MM.1S (cell line): ENCODE results near the gene NALCN.

Experiments used
- DNase-seq: peaks from one replicate; pipeline ENCODE4 v3.0.0-alpha.2; 2015
- H2AFZ ChIP-seq: fragments of 300-600 bp; sonication (generic); 2 replicates; pipeline ENCODE4 v1.6.0; 2016; ENCODE audit warnings: antibody characterized with exemption, low read length
- H3F3A ChIP-seq: fragments of 300-600 bp; sonication (generic); 2 replicates; pipeline ENCODE4 v1.6.1; 2016; ENCODE audit warnings: mild to moderate bottlenecking, antibody characterized with exemption, low read length, moderate library complexity, mixed read lengths; ENCODE audit not compliant: insufficient read depth
- H3K27ac ChIP-seq: fragments of 300-600 bp; sonication (generic); 2 replicates; pipeline ENCODE4 v1.5.1; 2016; ENCODE audit warnings: mild to moderate bottlenecking, low read length
- H3K27me3 ChIP-seq: fragments of 300-600 bp; sonication (generic); replicated peaks from 2 replicates; pipeline ENCODE4 v1.6.0; 2016; ENCODE audit warnings: low read length; ENCODE audit not compliant: insufficient read depth
- H3K36me3 ChIP-seq: fragments of 300-600 bp; sonication (generic); replicated peaks from 2 replicates; pipeline ENCODE4 v1.6.1; 2016; ENCODE audit warnings: mild to moderate bottlenecking, low read length, mixed read lengths; ENCODE audit not compliant: insufficient read depth
- H3K4me1 ChIP-seq: fragments of 300-600 bp; sonication (generic); 2 replicates; pipeline ENCODE4 v1.6.1; 2016; ENCODE audit warnings: low read length, mixed read lengths
- H3K4me2 ChIP-seq: fragments of 300-600 bp; sonication (generic); 2 replicates; pipeline ENCODE4 v1.6.0; 2016; ENCODE audit warnings: low read depth, low read length
- H3K4me3 ChIP-seq: fragments of 300-600 bp; sonication (generic); 2 replicates; pipeline ENCODE4 v1.5.1; 2016; ENCODE audit warnings: low read length, mixed read lengths
- H3K79me2 ChIP-seq: fragments of 300-600 bp; sonication (generic); 2 replicates; pipeline ENCODE4 v1.6.1; 2016; ENCODE audit warnings: mixed run types, low read length, mixed read lengths
- H3K9ac ChIP-seq: fragments of 300-600 bp; sonication (generic); 2 replicates; pipeline ENCODE4 v1.6.1; 2016; ENCODE audit warnings: low read length, mixed read lengths
- H3K9me2 ChIP-seq: fragments of 300-600 bp; sonication (generic); replicated peaks from 2 replicates; pipeline ENCODE4 v1.6.1; 2016; ENCODE audit warnings: mild to moderate bottlenecking, low read length, mixed read lengths; ENCODE audit not compliant: insufficient read depth
- H3K9me3 ChIP-seq: fragments of 300-600 bp; sonication (generic); replicated peaks from 2 replicates; pipeline ENCODE4 v1.6.1; 2016; ENCODE audit warnings: mild to moderate bottlenecking, low read length, mixed read lengths; ENCODE audit not compliant: insufficient read depth
- H4K20me1 ChIP-seq: fragments of 300-600 bp; sonication (generic); 2 replicates; pipeline ENCODE4 v1.6.1; 2016; ENCODE audit warnings: mild to moderate bottlenecking, low read length, moderate library complexity, mixed read lengths; ENCODE audit not compliant: insufficient read depth
- CTCF ChIP-seq: fragments of 300-600 bp; sonication (generic); IDR thresholded peaks from 2 replicates; pipeline ENCODE4 v1.5.1; 2016; ENCODE audit warnings: antibody characterized with exemption, low read length, mixed read lengths
- EZH2 ChIP-seq: fragments of 300-600 bp; sonication (generic); optimal IDR thresholded peaks from 2 replicates; pipeline ENCODE3; 2017; ENCODE audit warnings: low read depth, mild to moderate bottlenecking, antibody characterized with exemption, low read length, mixed read lengths
- EZH2phosphoT487 ChIP-seq: fragments of 300-600 bp; sonication (generic); IDR thresholded peaks from 2 replicates; pipeline ENCODE4 v1.6.1; 2018; ENCODE audit warnings: antibody characterized with exemption, low read length

The NALCN gene

GRCh38 chr13:101343128-101343787, 73.0 kb downstream of the NALCN start:
- no peaks in the 10 kb centered on the region for H3F3A ChIP-seq
- no peaks in the 10 kb centered on the region for H4K20me1 ChIP-seq
- TF ChIP-seq CTCF (no peak), EZH2phosphoT487 (no peak), EZH2 (no peak)
- no peaks in the 10 kb centered on the region for H3K9me3 ChIP-seq
- no peak for DNase-seq
- no peak overlapping the region for H3K4me2 ChIP-seq
- no peaks in the 10 kb centered on the region for H3K4me1 ChIP-seq
- no peak overlapping the region for H2AFZ ChIP-seq
- H3K9ac ChIP-seq, result no peak overlapping the region
- H3K27me3 ChIP-seq, result no peaks in the 10 kb centered on the region
- H3K4me3 ChIP-seq, result no peak overlapping the region
- no peaks in the 10 kb centered on the region for H3K36me3 ChIP-seq
- H3K79me2 ChIP-seq, result no peaks in the 10 kb centered on the region
- no peaks in the 10 kb centered on the region for H3K9me2 ChIP-seq
- H3K27ac ChIP-seq, result no peak overlapping the region

- no peaks in the 10 kb centered on the region for H3K9me2 ChIP-seq
- TF ChIP-seq EZH2 (no peak), EZH2phosphoT487 (no peak), CTCF (no peak)
- no peaks in the 10 kb centered on the region for H3K27me3 ChIP-seq
- no peaks in the 10 kb centered on the region for H3F3A ChIP-seq
- no peaks in the 10 kb centered on the region for H3K79me2 ChIP-seq
- no peaks in the 10 kb centered on the region for H3K4me1 ChIP-seq
- no peak overlapping the region for H3K9ac ChIP-seq
- H3K4me3 ChIP-seq, result no peak overlapping the region
- no peaks in the 10 kb centered on the region for H4K20me1 ChIP-seq
- H3K9me3 ChIP-seq, result no peaks in the 10 kb centered on the region
- no peak for DNase-seq
- no peak overlapping the region for H3K27ac ChIP-seq
- no peak overlapping the region for H2AFZ ChIP-seq
- no peaks in the 10 kb centered on the region for H3K36me3 ChIP-seq
- H3K4me2 ChIP-seq, result no peak overlapping the region
These were observed 74.8 kb downstream of the NALCN start for GRCh38 chr13:101341464-101341863.

- Histone ChIP-seq H3K79me2 (no peaks in the 10 kb centered on the region), H3K9ac (no peak overlapping the region), H3K4me2 (no peak overlapping the region), H3F3A (no peaks in the 10 kb centered on the region), H4K20me1 (no peaks in the 10 kb centered on the region), H3K9me2 (no peaks in the 10 kb centered on the region), H2AFZ (no peak overlapping the region), H3K27me3 (no peaks in the 10 kb centered on the region), H3K36me3 (no peaks in the 10 kb centered on the region), H3K4me1 (no peaks in the 10 kb centered on the region), H3K27ac (no peak overlapping the region), H3K4me3 (no peak overlapping the region), H3K9me3 (no peaks in the 10 kb centered on the region)
- no peak for TF ChIP-seq EZH2
- no peak for TF ChIP-seq EZH2phosphoT487
- no peak for TF ChIP-seq CTCF
- no peak for DNase-seq
These were observed 77.1 kb downstream of the NALCN start for GRCh38 chr13:101339202-101339601.
